DOHH2 (cell line): ENCODE data around the gene LRP10.
"Not testable (repeated sequence)": the region's sequence is repeated elsewhere in the genome, so short reads cannot be mapped to it uniquely, and the experiment has no call there.

ENCODE experiments used
- H3F3A ChIP-seq: fragments of 200-600 bp; sonication (generic), shearing (Covaris generic); 2 replicates; pipeline ENCODE4 v1.6.0; 2016; ENCODE audit warnings: antibody characterized with exemption, mild to moderate bottlenecking; ENCODE audit not compliant: control insufficient read depth, insufficient read depth
- H3K27ac ChIP-seq: fragments of 200-600 bp; sonication (generic); 2 replicates; pipeline ENCODE4 v1.5.1; 2014; ENCODE audit warnings: low read depth, mild to moderate bottlenecking, low read length, moderate library complexity
- H3K27me3 ChIP-seq: fragments of 200-600 bp; sonication (generic); 2 replicates; pipeline ENCODE4 v1.6.1; 2014; ENCODE audit warnings: mild to moderate bottlenecking, low read length, mixed read lengths; ENCODE audit not compliant: control insufficient read depth
- H3K36me3 ChIP-seq: fragments of 200-600 bp; sonication (generic); 2 replicates; pipeline ENCODE4 v1.6.1; 2014; ENCODE audit warnings: mild to moderate bottlenecking, low read length, moderate library complexity, mixed read lengths; ENCODE audit not compliant: control insufficient read depth
- H3K4me1 ChIP-seq: fragments of 200-600 bp; sonication (generic); 2 replicates; pipeline ENCODE4 v1.6.1; 2014; ENCODE audit warnings: mild to moderate bottlenecking, low read length, mixed read lengths; ENCODE audit not compliant: control insufficient read depth
- H3K4me2 ChIP-seq: fragments of 200-600 bp; sonication (generic); 2 replicates; pipeline ENCODE4 v1.6.0; 2014; ENCODE audit warnings: mild to moderate bottlenecking, low read length, moderate library complexity
- H3K4me3 ChIP-seq: fragments of 200-600 bp; sonication (generic); 2 replicates; pipeline ENCODE4 v1.5.1; 2014; ENCODE audit warnings: mild to moderate bottlenecking, low read length, mixed read lengths
- H3K79me2 ChIP-seq: fragments of 200-600 bp; sonication (generic); 2 replicates; pipeline ENCODE4 v1.6.1; 2014; ENCODE audit warnings: mild to moderate bottlenecking, low read length, mixed read lengths; ENCODE audit not compliant: control insufficient read depth
- H3K9me2 ChIP-seq: fragments of 200-600 bp; sonication (generic); replicated peaks from 2 replicates; pipeline ENCODE4 v1.6.1; 2014; ENCODE audit warnings: mild to moderate bottlenecking, low read length, mixed read lengths; ENCODE audit not compliant: control insufficient read depth
- H3K9me3 ChIP-seq: fragments of 200-600 bp; sonication (generic); 2 replicates; pipeline ENCODE4 v1.6.1; 2014; ENCODE audit warnings: antibody characterized with exemption, low read length, mixed read lengths; ENCODE audit not compliant: control insufficient read depth, insufficient read depth
- H4K20me1 ChIP-seq: fragments of 200-600 bp; sonication (generic); 2 replicates; pipeline ENCODE4 v1.6.0; 2014; ENCODE audit warnings: low read depth, mild to moderate bottlenecking, antibody characterized with exemption, low read length, moderate library complexity; ENCODE audit not compliant: control insufficient read depth, insufficient read depth
- CTCF ChIP-seq: fragments of 200-600 bp; sonication (generic); IDR thresholded peaks from one replicate; pipeline ENCODE4 v1.5.1; 2014; ENCODE audit warnings: antibody characterized with exemption, mild to moderate bottlenecking, low read depth, low read length; ENCODE audit not compliant: poor library complexity, severe bottlenecking
- EZH2phosphoT487 ChIP-seq: fragments of 200-600 bp; sonication (generic); IDR thresholded peaks from 2 replicates; pipeline ENCODE4 v1.6.1; 2017; ENCODE audit warnings: borderline replicate concordance, mild to moderate bottlenecking, antibody characterized with exemption, low read length, moderate library complexity, mixed read lengths

LRP10 gene

GRCh38 chr14:22849212-22849819 is 22.2 kb upstream of the LRP10 start:
- Histone ChIP-seq H3K4me1 (peaks cover 13% of the 10 kb centered on the region), H4K20me1 (no peaks in the 10 kb centered on the region), H3K27ac (no peak overlapping the region), H3K79me2 (no peaks in the 10 kb centered on the region), H3K9me2 (no peaks in the 10 kb centered on the region), H3K27me3 (no peaks in the 10 kb centered on the region), H3K4me2 (no peak overlapping the region), H3F3A (peaks cover 8% of the 10 kb centered on the region), H3K9me3 (no peaks in the 10 kb centered on the region), H3K4me3 (no peak overlapping the region), H3K36me3 (no peaks in the 10 kb centered on the region)
- TF ChIP-seq CTCF, result no peak
- no peak for TF ChIP-seq EZH2phosphoT487

GRCh38 chr14:22850944-22851764 is 20.4 kb upstream of the LRP10 start:
- no peaks in the 10 kb centered on the region for H4K20me1 ChIP-seq
- no peaks in the 10 kb centered on the region for H3K9me2 ChIP-seq
- H3K27ac ChIP-seq, result no peak overlapping the region
- H3K4me3 ChIP-seq, result no peak overlapping the region
- no peak overlapping the region for H3K4me2 ChIP-seq
- no peaks in the 10 kb centered on the region for H3K27me3 ChIP-seq
- H3F3A ChIP-seq, result peaks cover 8% of the 10 kb centered on the region
- peaks cover 13% of the 10 kb centered on the region for H3K4me1 ChIP-seq
- no peaks in the 10 kb centered on the region for H3K79me2 ChIP-seq
- H3K36me3 ChIP-seq, result no peaks in the 10 kb centered on the region
- no peak for TF ChIP-seq CTCF
- TF ChIP-seq EZH2phosphoT487, result no peak
- H3K9me3 ChIP-seq, result no peaks in the 10 kb centered on the region

GRCh38 chr14:22852178-22852577 is 19.4 kb upstream of the LRP10 start:
- not testable (repeated sequence) for H3K4me3 ChIP-seq, H3K4me2 ChIP-seq, H3K9me2 ChIP-seq, H3K27me3 ChIP-seq, H3F3A ChIP-seq, H3K79me2 ChIP-seq, H3K9me3 ChIP-seq, H3K27ac ChIP-seq, H4K20me1 ChIP-seq, H3K36me3 ChIP-seq
- H3K4me1 ChIP-seq, result peaks cover 13% of the 10 kb centered on the region

GRCh38 chr14:22852599-22852939 is 19.0 kb upstream of the LRP10 start:
- Histone ChIP-seq H3K4me2 (peak overlapping the region; percentile 73), H3K4me1 (peaks cover 13% of the 10 kb centered on the region), H3K9me3 (no peaks in the 10 kb centered on the region), H4K20me1 (no peaks in the 10 kb centered on the region), H3K36me3 (no peaks in the 10 kb centered on the region), H3F3A (peaks cover 8% of the 10 kb centered on the region), H3K79me2 (no peaks in the 10 kb centered on the region), H3K4me3 (peak overlapping the region; percentile 72; the same call in 1 of the 2 replicates), H3K9me2 (no peaks in the 10 kb centered on the region), H3K27ac (no peak overlapping the region), H3K27me3 (no peaks in the 10 kb centered on the region)
- no peak for TF ChIP-seq CTCF
- no peak for TF ChIP-seq EZH2phosphoT487
